ENCODE measurements around the gene PRDM7.
"Not testable (repeated sequence)": the region's sequence is repeated elsewhere in the genome, so short reads cannot be mapped to it uniquely, and the experiment has no call there.

GRCh38 chr16:90007635-90008234 lies 69.4 kb downstream of the PRDM7 start:
- TF ChIP-seq FOXM1 (IDR thresholded peaks at IDR 0.05; ENCODE audit: borderline replicate concordance); L3MBTL2 (conservative IDR thresholded peaks at IDR 0.05); SP1 (IDR thresholded peaks at IDR 0.05); FOXA1 (IDR thresholded peaks at IDR 0.05); ELF4 (IDR thresholded peaks at IDR 0.05); PKNOX1 (IDR thresholded peaks at IDR 0.05): not testable (repeated sequence)
